Hepatocyte (in vitro differentiated cells): ENCODE results near the gene TTC17.

ENCODE experiments used
- EZH2 ChIP-seq: fragments of 200-600 bp; sonication (generic); IDR thresholded peaks from 2 replicates; pipeline ENCODE4 v1.6.1; 2016; ENCODE audit warnings: antibody characterized with exemption, mild to moderate bottlenecking, borderline replicate concordance
- EZH2phosphoT487 ChIP-seq: fragments of 200-600 bp; sonication (generic); IDR thresholded peaks from one replicate; pipeline ENCODE4 v1.6.1; 2018; ENCODE audit warnings: antibody characterized with exemption, mild to moderate bottlenecking, low read depth, moderate library complexity; ENCODE audit not compliant: unreplicated experiment, severe bottlenecking

- no peak for TF ChIP-seq EZH2phosphoT487
- no peak for TF ChIP-seq EZH2
These were observed 139.8 kb downstream of the TTC17 start for GRCh38 chr11:43498561-43498960.
